Measurements from ENCODE around the gene EIF3I. TPM values are rescaled to one million over a fixed set of nuclear protein-coding genes. Genes with fewer than 3 reads are reported as not detected.

EIF3I gene
- total and polyA plus RNA-seq, 2 experiments from 2014 or later: 228 to 274 TPM

DNA sequence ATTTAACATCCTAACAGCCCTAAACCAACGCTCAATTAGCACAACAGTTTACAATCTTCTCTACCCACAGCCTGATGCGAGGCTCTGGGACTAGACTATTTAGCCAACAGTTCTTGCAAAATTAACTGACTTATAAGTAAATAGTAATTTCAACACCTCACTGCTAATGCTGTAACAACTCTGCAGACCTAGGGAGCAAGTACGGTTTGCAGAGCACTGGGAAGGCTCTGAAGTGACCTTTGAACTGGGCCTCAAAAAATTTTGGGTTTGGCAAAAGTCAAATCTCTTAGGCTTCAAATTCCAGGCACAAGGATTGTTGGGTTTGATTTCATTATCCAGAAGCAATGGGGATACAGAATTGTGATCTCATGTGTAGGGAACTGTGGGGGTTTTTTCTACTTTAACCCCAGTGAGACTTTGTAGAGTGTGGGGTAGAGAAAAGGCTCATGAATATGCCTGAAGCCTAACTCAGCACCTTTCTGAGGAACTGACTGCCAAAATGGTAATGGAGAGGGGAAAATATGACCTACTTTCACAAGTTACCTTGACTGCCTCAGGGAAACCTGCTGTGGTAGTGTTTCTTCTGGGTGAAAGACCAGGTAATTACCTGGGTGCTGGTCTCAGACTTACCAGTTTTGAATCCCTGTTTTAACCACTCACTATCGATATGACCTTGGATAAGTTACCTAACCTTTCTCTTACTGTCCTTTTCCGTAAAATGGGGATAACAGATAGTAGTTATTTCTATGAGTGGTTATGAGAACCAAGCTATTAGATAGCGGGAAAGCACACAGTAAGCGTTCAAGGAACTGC is 43.6 kb upstream of the EIF3I start (continued):
- TF ChIP-seq, protein P1, sequence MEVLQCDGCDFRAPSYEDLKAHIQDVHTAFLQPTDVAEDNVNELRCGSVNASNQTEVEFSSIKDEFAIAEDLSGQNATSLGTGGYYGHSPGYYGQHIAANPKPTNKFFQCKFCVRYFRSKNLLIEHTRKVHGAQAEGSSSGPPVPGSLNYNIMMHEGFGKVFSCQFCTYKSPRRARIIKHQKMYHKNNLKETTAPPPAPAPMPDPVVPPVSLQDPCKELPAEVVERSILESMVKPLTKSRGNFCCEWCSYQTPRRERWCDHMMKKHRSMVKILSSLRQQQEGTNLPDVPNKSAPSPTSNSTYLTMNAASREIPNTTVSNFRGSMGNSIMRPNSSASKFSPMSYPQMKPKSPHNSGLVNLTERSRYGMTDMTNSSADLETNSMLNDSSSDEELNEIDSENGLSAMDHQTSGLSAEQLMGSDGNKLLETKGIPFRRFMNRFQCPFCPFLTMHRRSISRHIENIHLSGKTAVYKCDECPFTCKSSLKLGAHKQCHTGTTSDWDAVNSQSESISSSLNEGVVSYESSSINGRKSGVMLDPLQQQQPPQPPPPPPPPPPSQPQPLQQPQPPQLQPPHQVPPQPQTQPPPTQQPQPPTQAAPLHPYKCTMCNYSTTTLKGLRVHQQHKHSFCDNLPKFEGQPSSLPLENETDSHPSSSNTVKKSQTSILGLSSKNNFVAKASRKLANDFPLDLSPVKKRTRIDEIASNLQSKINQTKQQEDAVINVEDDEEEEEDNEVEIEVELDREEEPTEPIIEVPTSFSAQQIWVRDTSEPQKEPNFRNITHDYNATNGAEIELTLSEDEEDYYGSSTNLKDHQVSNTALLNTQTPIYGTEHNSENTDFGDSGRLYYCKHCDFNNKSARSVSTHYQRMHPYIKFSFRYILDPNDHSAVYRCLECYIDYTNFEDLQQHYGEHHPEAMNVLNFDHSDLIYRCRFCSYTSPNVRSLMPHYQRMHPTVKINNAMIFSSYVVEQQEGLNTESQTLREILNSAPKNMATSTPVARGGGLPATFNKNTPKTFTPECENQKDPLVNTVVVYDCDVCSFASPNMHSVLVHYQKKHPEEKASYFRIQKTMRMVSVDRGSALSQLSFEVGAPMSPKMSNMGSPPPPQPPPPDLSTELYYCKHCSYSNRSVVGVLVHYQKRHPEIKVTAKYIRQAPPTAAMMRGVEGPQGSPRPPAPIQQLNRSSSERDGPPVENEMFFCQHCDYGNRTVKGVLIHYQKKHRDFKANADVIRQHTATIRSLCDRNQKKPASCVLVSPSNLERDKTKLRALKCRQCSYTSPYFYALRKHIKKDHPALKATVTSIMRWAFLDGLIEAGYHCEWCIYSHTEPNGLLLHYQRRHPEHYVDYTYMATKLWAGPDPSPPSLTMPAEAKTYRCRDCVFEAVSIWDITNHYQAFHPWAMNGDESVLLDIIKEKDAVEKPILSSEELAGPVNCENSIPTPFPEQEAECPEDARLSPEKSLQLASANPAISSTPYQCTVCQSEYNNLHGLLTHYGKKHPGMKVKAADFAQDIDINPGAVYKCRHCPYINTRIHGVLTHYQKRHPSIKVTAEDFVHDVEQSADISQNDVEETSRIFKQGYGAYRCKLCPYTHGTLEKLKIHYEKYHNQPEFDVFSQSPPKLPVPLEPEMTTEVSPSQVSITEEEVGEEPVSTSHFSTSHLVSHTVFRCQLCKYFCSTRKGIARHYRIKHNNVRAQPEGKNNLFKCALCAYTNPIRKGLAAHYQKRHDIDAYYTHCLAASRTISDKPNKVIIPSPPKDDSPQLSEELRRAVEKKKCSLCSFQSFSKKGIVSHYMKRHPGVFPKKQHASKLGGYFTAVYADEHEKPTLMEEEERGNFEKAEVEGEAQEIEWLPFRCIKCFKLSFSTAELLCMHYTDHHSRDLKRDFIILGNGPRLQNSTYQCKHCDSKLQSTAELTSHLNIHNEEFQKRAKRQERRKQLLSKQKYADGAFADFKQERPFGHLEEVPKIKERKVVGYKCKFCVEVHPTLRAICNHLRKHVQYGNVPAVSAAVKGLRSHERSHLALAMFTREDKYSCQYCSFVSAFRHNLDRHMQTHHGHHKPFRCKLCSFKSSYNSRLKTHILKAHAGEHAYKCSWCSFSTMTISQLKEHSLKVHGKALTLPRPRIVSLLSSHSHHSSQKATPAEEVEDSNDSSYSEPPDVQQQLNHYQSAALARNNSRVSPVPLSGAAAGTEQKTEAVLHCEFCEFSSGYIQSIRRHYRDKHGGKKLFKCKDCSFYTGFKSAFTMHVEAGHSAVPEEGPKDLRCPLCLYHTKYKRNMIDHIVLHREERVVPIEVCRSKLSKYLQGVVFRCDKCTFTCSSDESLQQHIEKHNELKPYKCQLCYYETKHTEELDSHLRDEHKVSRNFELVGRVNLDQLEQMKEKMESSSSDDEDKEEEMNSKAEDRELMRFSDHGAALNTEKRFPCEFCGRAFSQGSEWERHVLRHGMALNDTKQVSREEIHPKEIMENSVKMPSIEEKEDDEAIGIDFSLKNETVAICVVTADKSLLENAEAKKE (CRISPR knock-in tag; IDR thresholded peaks at IDR 0.05): no peak
- TF ChIP-seq, protein P2, sequence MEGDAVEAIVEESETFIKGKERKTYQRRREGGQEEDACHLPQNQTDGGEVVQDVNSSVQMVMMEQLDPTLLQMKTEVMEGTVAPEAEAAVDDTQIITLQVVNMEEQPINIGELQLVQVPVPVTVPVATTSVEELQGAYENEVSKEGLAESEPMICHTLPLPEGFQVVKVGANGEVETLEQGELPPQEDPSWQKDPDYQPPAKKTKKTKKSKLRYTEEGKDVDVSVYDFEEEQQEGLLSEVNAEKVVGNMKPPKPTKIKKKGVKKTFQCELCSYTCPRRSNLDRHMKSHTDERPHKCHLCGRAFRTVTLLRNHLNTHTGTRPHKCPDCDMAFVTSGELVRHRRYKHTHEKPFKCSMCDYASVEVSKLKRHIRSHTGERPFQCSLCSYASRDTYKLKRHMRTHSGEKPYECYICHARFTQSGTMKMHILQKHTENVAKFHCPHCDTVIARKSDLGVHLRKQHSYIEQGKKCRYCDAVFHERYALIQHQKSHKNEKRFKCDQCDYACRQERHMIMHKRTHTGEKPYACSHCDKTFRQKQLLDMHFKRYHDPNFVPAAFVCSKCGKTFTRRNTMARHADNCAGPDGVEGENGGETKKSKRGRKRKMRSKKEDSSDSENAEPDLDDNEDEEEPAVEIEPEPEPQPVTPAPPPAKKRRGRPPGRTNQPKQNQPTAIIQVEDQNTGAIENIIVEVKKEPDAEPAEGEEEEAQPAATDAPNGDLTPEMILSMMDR (conservative IDR thresholded peaks at IDR 0.05; ENCODE audit: low read depth in 2 of 2): no peak
- TF ChIP-seq NANOG (IDR thresholded peaks at IDR 0.05; ENCODE audit: borderline replicate concordance): no peak
- no peak for TF ChIP-seq POLR2AphosphoS5 (IDR thresholded peaks at IDR 0.05; ENCODE audit: low read depth)

DNA sequence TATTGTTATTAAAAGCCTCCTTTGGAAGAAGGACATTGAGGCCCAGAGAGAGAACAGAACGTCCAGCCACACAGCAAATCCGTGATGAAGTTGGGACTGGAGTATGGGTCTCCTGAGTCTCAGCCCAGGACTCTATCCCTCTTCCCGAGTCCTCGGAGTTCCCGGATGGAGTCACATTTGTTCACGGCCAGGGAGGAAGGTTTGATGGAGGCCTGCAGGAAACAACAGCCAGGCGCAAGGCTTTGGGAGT is 43.1 kb upstream of the EIF3I start:
- Histone ChIP-seq H3K9me2 (ENCODE audit: insufficient read depth) (no peaks in the 10 kb centered on the region), H3K27ac (ENCODE audit: low read depth) (peak overlapping the region; percentile 96), H3K36me3 (ENCODE audit: insufficient read depth) (peaks cover 12% of the 10 kb centered on the region), H3K4me3 (peak overlapping the region; percentile 93), H3K79me2 (replicated peaks; ENCODE audit: insufficient read depth) (peaks cover 36% of the 10 kb centered on the region), H3K4me2 (peak overlapping the region; percentile 97), H3F3A (replicated peaks; ENCODE audit: low read depth) (peaks cover 34% of the 10 kb centered on the region), H4K20me1 (replicated peaks; ENCODE audit: insufficient read depth) (peaks cover 20% of the 10 kb centered on the region), H2AFZ (peak overlapping the region; percentile 94), H3K4me1 (ENCODE audit: insufficient read depth) (peaks cover 30% of the 10 kb centered on the region), H3K27me3 (ENCODE audit: insufficient read depth) (no peaks in the 10 kb centered on the region)
- ATAC-seq (peak; percentile 28), DNase-seq (ENCODE audit: low spot score) (no peak)
- peaks cover 14% of the 10 kb centered on the region for H3K27me3 Mint-ChIP-seq (ENCODE audit: insufficient read depth, low read depth, poor library complexity)
- H3K4me1 Mint-ChIP-seq: peaks cover 36% of the 10 kb centered on the region
- H3K9me3 Mint-ChIP-seq: no peaks in the 10 kb centered on the region
- peaks cover 38% of the 10 kb centered on the region for H3K36me3 Mint-ChIP-seq (ENCODE audit: low read depth)
- peak overlapping the region; percentile 89 for H3K27ac Mint-ChIP-seq
- peak overlapping the region; percentile 95 for H3K4me3 Mint-ChIP-seq
- TF ChIP-seq NANOG (IDR thresholded peaks at IDR 0.05; ENCODE audit: borderline replicate concordance) (no peak), EZH2phosphoT487 (IDR thresholded peaks at IDR 0.05; ENCODE audit: unreplicated experiment) (no peak), ZNF114 (CRISPR knock-in tag; IDR thresholded peaks at IDR 0.05) (no peak), ZNF331 (CRISPR knock-in tag; IDR thresholded peaks at IDR 0.05; ENCODE audit: low read depth) (no peak), POLR2AphosphoS5 (IDR thresholded peaks at IDR 0.05; ENCODE audit: low read depth) (no peak), CREB1 (CRISPR knock-in tag; IDR thresholded peaks at IDR 0.05; ENCODE audit: low read depth) (no peak)

All from GM23338 (cell line).